ENCODE data around the gene CLMN.
A peak's percentile ranks its signal among the peaks of the same experiment; 100 is the strongest.
"Not testable (repeated sequence)": the region's sequence is repeated elsewhere in the genome, so short reads cannot be mapped to it uniquely, and the experiment has no call there.

The CLMN gene

DNA sequence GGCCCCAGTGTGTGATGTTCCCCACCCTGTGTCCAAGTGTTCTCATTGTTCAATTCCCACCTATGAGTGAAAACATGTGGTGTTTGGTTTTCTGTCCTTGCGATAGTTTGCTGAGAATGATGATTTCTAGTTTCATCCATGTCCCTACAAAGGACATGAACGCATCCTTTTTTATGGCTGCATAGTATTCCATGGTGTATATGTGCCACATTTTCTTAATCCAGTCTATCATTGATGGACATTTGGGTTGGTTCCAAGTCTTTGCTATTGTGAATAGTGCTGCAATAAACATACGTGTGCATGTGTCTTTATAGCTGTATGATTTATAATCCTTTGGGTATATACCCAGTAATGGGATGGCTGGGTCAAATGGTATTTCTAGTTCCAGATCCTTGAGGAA lies 144.0 kb downstream of the CLMN start:
- H3K9me3 ChIP-seq (ENCODE audit: control insufficient read depth in 1 of 2, low read length in 2 of 2); H3K4me3 ChIP-seq (ENCODE audit: low read depth in 1 of 2, low read length in 2 of 2): not testable (repeated sequence)

GRCh38 chr14:95174184-95174792 lies 145.4 kb downstream of the CLMN start:
- H3K4me3 ChIP-seq (ENCODE audit: low read depth in 1 of 2, low read length in 2 of 2): no peak overlapping the region
- H3K27me3 ChIP-seq (ENCODE audit: control insufficient read depth in 1 of 2, insufficient read depth in 2 of 2, low read length in 2 of 2): no peaks in the 10 kb centered on the region
- no peaks in the 10 kb centered on the region for H3K9me3 ChIP-seq (ENCODE audit: control insufficient read depth in 1 of 2, low read length in 2 of 2)
- H3K36me3 ChIP-seq (ENCODE audit: control insufficient read depth in 1 of 2, insufficient read depth in 2 of 2, low read length in 2 of 2): no peaks in the 10 kb centered on the region
- H3K27ac ChIP-seq (ENCODE audit: low read depth, low read length): no peak overlapping the region
- peaks cover 7 to 13% of the 10 kb centered on the region in 2 donors for H3K4me1 ChIP-seq (ENCODE audit: control insufficient read depth in 1 of 2, insufficient read depth in 2 of 2, low read length in 2 of 2)
- no peak overlapping the region for H3K9ac ChIP-seq (ENCODE audit: low read depth in 1 of 2, low read length in 2 of 2)

More for the DNA sequence above, 144.0 kb downstream of the CLMN start:
- not testable (repeated sequence) for H3K9ac ChIP-seq (ENCODE audit: low read depth in 1 of 2, low read length in 2 of 2); H3K36me3 ChIP-seq (ENCODE audit: control insufficient read depth in 1 of 2, insufficient read depth in 2 of 2, low read length in 2 of 2); H3K27me3 ChIP-seq (ENCODE audit: control insufficient read depth in 1 of 2, insufficient read depth in 2 of 2, low read length in 2 of 2); H3K27ac ChIP-seq (ENCODE audit: low read depth, low read length)
- H3K4me1 ChIP-seq (ENCODE audit: control insufficient read depth in 1 of 2, insufficient read depth in 2 of 2, low read length in 2 of 2): peaks cover 7 to 13% of the 10 kb centered on the region in 2 donors

- Histone ChIP-seq H3K9ac (ENCODE audit: low read depth in 1 of 2, low read length in 2 of 2) (no peak overlapping the region), H3K27ac (ENCODE audit: low read depth, low read length) (no peak overlapping the region), H3K4me3 (ENCODE audit: low read depth in 1 of 2, low read length in 2 of 2) (no peak overlapping the region), H3K36me3 (ENCODE audit: control insufficient read depth in 1 of 2, insufficient read depth in 2 of 2, low read length in 2 of 2) (no peaks in the 10 kb centered on the region), H3K27me3 (ENCODE audit: control insufficient read depth in 1 of 2, insufficient read depth in 2 of 2, low read length in 2 of 2) (no peaks in the 10 kb centered on the region), H3K9me3 (ENCODE audit: control insufficient read depth in 1 of 2, low read length in 2 of 2) (no peaks in the 10 kb centered on the region), H3K4me1 (ENCODE audit: control insufficient read depth in 1 of 2, insufficient read depth in 2 of 2, low read length in 2 of 2) (peaks cover 7 to 18% of the 10 kb centered on the region in 2 donors)
Observed at GRCh38 chr14:95173518-95173917, 146.2 kb downstream of the CLMN start.

GRCh38 chr14:95167177-95167576 lies 152.5 kb downstream of the CLMN start:
- Histone ChIP-seq H3K36me3 (ENCODE audit: control insufficient read depth in 1 of 2, insufficient read depth in 2 of 2, low read length in 2 of 2) (no peaks in the 10 kb centered on the region), H3K27me3 (ENCODE audit: control insufficient read depth in 1 of 2, insufficient read depth in 2 of 2, low read length in 2 of 2) (no peaks in the 10 kb centered on the region), H3K4me3 (ENCODE audit: low read depth in 1 of 2, low read length in 2 of 2) (no peak overlapping the region), H3K4me1 (ENCODE audit: control insufficient read depth in 1 of 2, insufficient read depth in 2 of 2, low read length in 2 of 2) (peaks cover 8 to 15% of the 10 kb centered on the region in 2 donors), H3K27ac (ENCODE audit: low read depth, low read length) (no peak overlapping the region), H3K9ac (ENCODE audit: low read depth in 1 of 2, low read length in 2 of 2) (no peak overlapping the region), H3K9me3 (ENCODE audit: control insufficient read depth in 1 of 2, low read length in 2 of 2) (peaks cover 4 to 5% of the 10 kb centered on the region in 2 donors)

- H3K9ac ChIP-seq (ENCODE audit: low read depth in 1 of 2, low read length in 2 of 2): no peak overlapping the region
- H3K27ac ChIP-seq (ENCODE audit: low read depth, low read length): no peak overlapping the region
- H3K9me3 ChIP-seq (ENCODE audit: control insufficient read depth in 1 of 2, low read length in 2 of 2): peaks cover 4 to 5% of the 10 kb centered on the region in 2 donors
- H3K4me1 ChIP-seq (ENCODE audit: control insufficient read depth in 1 of 2, insufficient read depth in 2 of 2, low read length in 2 of 2): peaks cover 8 to 15% of the 10 kb centered on the region in 2 donors
- H3K4me3 ChIP-seq (ENCODE audit: low read depth in 1 of 2, low read length in 2 of 2): no peak overlapping the region
- no peaks in the 10 kb centered on the region for H3K36me3 ChIP-seq (ENCODE audit: control insufficient read depth in 1 of 2, insufficient read depth in 2 of 2, low read length in 2 of 2)
- H3K27me3 ChIP-seq (ENCODE audit: control insufficient read depth in 1 of 2, insufficient read depth in 2 of 2, low read length in 2 of 2): no peaks in the 10 kb centered on the region
Observed at GRCh38 chr14:95165517-95165916, 154.2 kb downstream of the CLMN start.

- no peaks in the 10 kb centered on the region for H3K36me3 ChIP-seq (ENCODE audit: control insufficient read depth in 1 of 2, insufficient read depth in 2 of 2, low read length in 2 of 2)
- H3K4me1 ChIP-seq (ENCODE audit: control insufficient read depth in 1 of 2, insufficient read depth in 2 of 2, low read length in 2 of 2): peaks cover 8 to 15% of the 10 kb centered on the region in 2 donors
- no peak overlapping the region for H3K4me3 ChIP-seq (ENCODE audit: low read depth in 1 of 2, low read length in 2 of 2)
- no peak overlapping the region for H3K27ac ChIP-seq (ENCODE audit: low read depth, low read length)
- no peak overlapping the region for H3K9ac ChIP-seq (ENCODE audit: low read depth in 1 of 2, low read length in 2 of 2)
- H3K27me3 ChIP-seq (ENCODE audit: control insufficient read depth in 1 of 2, insufficient read depth in 2 of 2, low read length in 2 of 2): no peaks in the 10 kb centered on the region
- peaks cover 4 to 5% of the 10 kb centered on the region in 2 donors for H3K9me3 ChIP-seq (ENCODE audit: control insufficient read depth in 1 of 2, low read length in 2 of 2)
Observed at GRCh38 chr14:95164506-95164905, 155.2 kb downstream of the CLMN start.

- no peaks in the 10 kb centered on the region for H3K36me3 ChIP-seq (ENCODE audit: control insufficient read depth in 1 of 2, insufficient read depth in 2 of 2, low read length in 2 of 2)
- H3K27me3 ChIP-seq (ENCODE audit: control insufficient read depth in 1 of 2, insufficient read depth in 2 of 2, low read length in 2 of 2): no peaks in the 10 kb centered on the region
- peaks cover 8 to 9% of the 10 kb centered on the region in 2 donors for H3K4me1 ChIP-seq (ENCODE audit: control insufficient read depth in 1 of 2, insufficient read depth in 2 of 2, low read length in 2 of 2)
- H3K9ac ChIP-seq (ENCODE audit: low read depth in 1 of 2, low read length in 2 of 2): no peak overlapping the region
- H3K27ac ChIP-seq (ENCODE audit: low read depth, low read length): no peak overlapping the region
- peaks cover 4 to 5% of the 10 kb centered on the region in 2 donors for H3K9me3 ChIP-seq (ENCODE audit: control insufficient read depth in 1 of 2, low read length in 2 of 2)
- no peak overlapping the region for H3K4me3 ChIP-seq (ENCODE audit: low read depth in 1 of 2, low read length in 2 of 2)
Observed at GRCh38 chr14:95163666-95164065, 156.0 kb downstream of the CLMN start.

DNA sequence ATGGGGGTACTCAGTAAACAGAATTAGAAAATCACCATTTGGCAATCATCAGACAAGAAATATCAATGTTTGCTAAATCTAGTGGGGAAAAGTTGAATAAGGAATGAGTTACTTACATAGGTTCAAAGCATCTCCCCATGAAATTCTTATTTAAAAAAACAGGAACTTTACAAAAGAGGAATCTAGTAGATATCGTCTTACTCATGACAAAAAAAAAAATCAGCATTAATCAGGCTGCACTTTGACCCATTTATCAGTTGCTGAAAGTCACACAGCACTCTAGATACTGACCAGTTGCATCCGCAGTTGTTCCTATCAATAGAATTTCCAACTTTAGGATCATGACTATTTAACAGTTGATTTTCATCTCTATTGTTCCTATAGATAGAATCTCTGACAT lies 156.6 kb downstream of the CLMN start:
- Histone ChIP-seq H3K9ac (ENCODE audit: low read depth in 1 of 2, low read length in 2 of 2) (no peak overlapping the region), H3K9me3 (ENCODE audit: control insufficient read depth in 1 of 2, low read length in 2 of 2) (peaks cover 4 to 5% of the 10 kb centered on the region in 2 donors), H3K36me3 (ENCODE audit: control insufficient read depth in 1 of 2, insufficient read depth in 2 of 2, low read length in 2 of 2) (no peaks in the 10 kb centered on the region), H3K4me1 (ENCODE audit: control insufficient read depth in 1 of 2, insufficient read depth in 2 of 2, low read length in 2 of 2) (peaks cover 13% of the 10 kb centered on the region in 2 donors), H3K4me3 (ENCODE audit: low read depth in 1 of 2, low read length in 2 of 2) (no peak overlapping the region), H3K27ac (ENCODE audit: low read depth, low read length) (no peak overlapping the region), H3K27me3 (ENCODE audit: control insufficient read depth in 1 of 2, insufficient read depth in 2 of 2, low read length in 2 of 2) (no peaks in the 10 kb centered on the region)

GRCh38 chr14:95162641-95163040 lies 157.1 kb downstream of the CLMN start:
- no peak overlapping the region for H3K4me3 ChIP-seq (ENCODE audit: low read depth in 1 of 2, low read length in 2 of 2)

DNA sequence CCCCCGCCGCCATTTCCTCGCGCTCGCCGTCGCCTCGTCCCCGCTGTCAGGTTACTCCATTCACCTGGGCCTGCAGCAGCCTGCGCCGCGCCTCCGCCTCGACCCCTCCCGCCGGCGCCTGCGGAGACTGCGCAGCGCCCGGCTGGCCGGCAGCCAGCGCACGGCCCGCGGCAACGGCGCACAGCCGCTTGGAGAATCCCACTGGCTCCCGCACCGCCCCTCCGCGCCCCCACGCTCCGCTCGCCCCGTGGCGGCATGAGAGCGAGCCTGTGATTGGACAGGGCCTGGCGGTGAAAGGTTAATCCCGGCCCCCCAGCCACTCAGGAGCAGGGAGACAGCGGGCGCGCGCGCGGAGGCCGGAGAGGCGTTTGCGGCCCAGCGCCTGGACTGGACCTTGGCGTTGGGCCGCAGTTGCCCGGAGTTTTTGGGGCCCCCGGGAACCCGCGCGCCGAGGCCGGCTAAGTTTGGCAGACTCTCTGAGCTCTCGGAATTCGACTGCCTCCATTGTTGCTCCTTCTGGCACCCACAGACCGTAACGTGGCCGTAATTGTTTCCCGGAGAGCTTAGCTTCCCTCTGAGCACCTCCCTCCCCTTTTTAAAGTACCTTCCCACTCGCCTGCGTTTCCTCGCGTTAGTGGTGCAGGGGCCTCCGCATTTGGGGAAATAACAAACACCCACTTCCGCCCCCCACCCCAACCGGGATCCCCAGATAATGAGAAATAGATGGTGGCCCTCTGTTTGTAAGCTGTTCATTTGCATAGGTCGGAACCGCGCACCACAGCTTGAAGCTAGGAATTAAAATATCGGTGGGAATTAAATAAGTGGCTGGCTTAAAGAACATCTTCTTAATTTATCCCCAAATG lies 162.2 kb downstream of the CLMN start, which contains the start of gene DICER1:
TSS of gene DICER1 (minus strand) at position 203 of the 863 bp plus-strand sequence. CDS start 24,071 bp downstream, outside the sequence.
- peak within 1 kb of the TSS; percentile 86 for H3K27ac ChIP-seq (ENCODE audit: low read depth, low read length)
- H3K4me1 ChIP-seq (ENCODE audit: control insufficient read depth in 1 of 2, insufficient read depth in 2 of 2, low read length in 2 of 2): peaks cover 29 to 35% of the 10 kb centered on the region in 2 donors
- H3K4me3 ChIP-seq (ENCODE audit: low read depth in 1 of 2, low read length in 2 of 2): peak within 1 kb of the TSS; percentile 82 to 90
- H3K9ac ChIP-seq (ENCODE audit: low read depth in 1 of 2, low read length in 2 of 2): peak within 1 kb of the TSS; percentile 82 to 88
- no peaks in the 10 kb centered on the region for H3K27me3 ChIP-seq (ENCODE audit: control insufficient read depth in 1 of 2, insufficient read depth in 2 of 2, low read length in 2 of 2)
- no peaks in the 10 kb centered on the region for H3K36me3 ChIP-seq (ENCODE audit: control insufficient read depth in 1 of 2, insufficient read depth in 2 of 2, low read length in 2 of 2)
- H3K9me3 ChIP-seq (ENCODE audit: control insufficient read depth in 1 of 2, low read length in 2 of 2): no peaks in the 10 kb centered on the region

More at GRCh38 chr14:95162641-95163040, 157.1 kb downstream of the CLMN start:
- no peaks in the 10 kb centered on the region for H3K36me3 ChIP-seq (ENCODE audit: control insufficient read depth in 1 of 2, insufficient read depth in 2 of 2, low read length in 2 of 2)
- no peaks in the 10 kb centered on the region for H3K27me3 ChIP-seq (ENCODE audit: control insufficient read depth in 1 of 2, insufficient read depth in 2 of 2, low read length in 2 of 2)
- peaks cover 4 to 5% of the 10 kb centered on the region in 2 donors for H3K9me3 ChIP-seq (ENCODE audit: control insufficient read depth in 1 of 2, low read length in 2 of 2)
- no peak overlapping the region for H3K27ac ChIP-seq (ENCODE audit: low read depth, low read length)
- peaks cover 14 to 15% of the 10 kb centered on the region in 2 donors for H3K4me1 ChIP-seq (ENCODE audit: control insufficient read depth in 1 of 2, insufficient read depth in 2 of 2, low read length in 2 of 2)
- no peak overlapping the region for H3K9ac ChIP-seq (ENCODE audit: low read depth in 1 of 2, low read length in 2 of 2)
